ENCODE measurements around the gene SUN3. TPM values are rescaled to one million over a fixed set of nuclear protein-coding genes. Genes with fewer than 3 reads are reported as not detected.
"Not testable (repeated sequence)": the region's sequence is repeated elsewhere in the genome, so short reads cannot be mapped to it uniquely, and the experiment has no call there.

SUN3 gene
- total RNA-seq, 1 donor from 2014 or later, result not detected

GRCh38 chr7:48004032-48004431 lies 24.9 kb downstream of the SUN3 start:
- Mint-ChIP-seq H3K9me3 (peaks cover 9% of the 10 kb centered on the region), H3K27ac (no peak overlapping the region), H3K4me1 (no peaks in the 10 kb centered on the region), H3K27me3 (ENCODE audit: insufficient read depth, low read depth) (no peaks in the 10 kb centered on the region), H3K36me3 (no peaks in the 10 kb centered on the region), H3K4me3 (no peak overlapping the region)
- Histone ChIP-seq H3K4me3 (no peak overlapping the region), H3K4me2 (no peak overlapping the region), H3K9ac (no peak overlapping the region), H3K27ac (no peak overlapping the region), H2AFZ (replicated peaks) (peak overlapping the region; percentile 96), H3K27me3 (no peaks in the 10 kb centered on the region), H3K9me3 (ENCODE audit: low read depth) (no peaks in the 10 kb centered on the region), H4K20me1 (ENCODE audit: low read depth) (no peaks in the 10 kb centered on the region), H3K4me1 (peaks cover 7% of the 10 kb centered on the region), H3K79me2 (ENCODE audit: low read depth) (no peaks in the 10 kb centered on the region), H3K36me3 (no peaks in the 10 kb centered on the region), H3F3A (ENCODE audit: low read depth) (no peaks in the 10 kb centered on the region)
- no peak for DNase-seq (ENCODE audit: low spot score)
- no peak for TF ChIP-seq EZH2 (IDR thresholded peaks at IDR 0.05)
- TF ChIP-seq CTCF (IDR thresholded peaks at IDR 0.05), result no peak
- TF ChIP-seq EZH2phosphoT487 (IDR thresholded peaks at IDR 0.05), result no peak

GRCh38 chr7:48000164-48000563 lies 28.7 kb downstream of the SUN3 start:
- H3K27ac ChIP-seq; H3K36me3 Mint-ChIP-seq; H3K4me3 Mint-ChIP-seq; H3K27ac Mint-ChIP-seq; H4K20me1 ChIP-seq (ENCODE audit: low read depth); H3K79me2 ChIP-seq (ENCODE audit: low read depth); H3K4me2 ChIP-seq; H3K9me3 ChIP-seq (ENCODE audit: low read depth); DNase-seq (ENCODE audit: low spot score); H3F3A ChIP-seq (ENCODE audit: low read depth); H3K27me3 Mint-ChIP-seq (ENCODE audit: insufficient read depth, low read depth); H3K9ac ChIP-seq; H3K4me3 ChIP-seq; H3K36me3 ChIP-seq; H3K27me3 ChIP-seq; H3K4me1 Mint-ChIP-seq; H3K4me1 ChIP-seq; H3K9me3 Mint-ChIP-seq: not testable (repeated sequence)
- H2AFZ ChIP-seq (replicated peaks), result peak overlapping the region; percentile 57

GRCh38 chr7:47999413-47999812 lies 29.5 kb downstream of the SUN3 start:
- no peaks in the 10 kb centered on the region for H3K27me3 ChIP-seq
- H3K4me3 ChIP-seq, result no peak overlapping the region
- H3K27ac ChIP-seq, result no peak overlapping the region
- H3K4me2 ChIP-seq, result no peak overlapping the region
- DNase-seq (ENCODE audit: low spot score), result no peak
- Mint-ChIP-seq H3K9me3 (peaks cover 9% of the 10 kb centered on the region), H3K27ac (no peak overlapping the region), H3K27me3 (ENCODE audit: insufficient read depth, low read depth) (peaks cover 2% of the 10 kb centered on the region), H3K36me3 (no peaks in the 10 kb centered on the region), H3K4me3 (no peak overlapping the region), H3K4me1 (no peaks in the 10 kb centered on the region)
- H3K36me3 ChIP-seq, result no peaks in the 10 kb centered on the region
- TF ChIP-seq EZH2 (IDR thresholded peaks at IDR 0.05) (no peak), EZH2phosphoT487 (IDR thresholded peaks at IDR 0.05) (no peak), CTCF (IDR thresholded peaks at IDR 0.05) (no peak)
- no peaks in the 10 kb centered on the region for H3F3A ChIP-seq (ENCODE audit: low read depth)
- no peak overlapping the region for H3K9ac ChIP-seq
- peaks cover 1% of the 10 kb centered on the region for H3K4me1 ChIP-seq
- H2AFZ ChIP-seq (replicated peaks), result no peak overlapping the region
- H3K9me3 ChIP-seq (ENCODE audit: low read depth), result no peaks in the 10 kb centered on the region
- H3K79me2 ChIP-seq (ENCODE audit: low read depth), result no peaks in the 10 kb centered on the region
- no peaks in the 10 kb centered on the region for H4K20me1 ChIP-seq (ENCODE audit: low read depth)

- Histone ChIP-seq H3K27ac (no peak overlapping the region), H3K27me3 (no peaks in the 10 kb centered on the region), H3K4me1 (peaks cover 11% of the 10 kb centered on the region), H3K79me2 (ENCODE audit: low read depth) (no peaks in the 10 kb centered on the region), H3K9ac (no peak overlapping the region), H3K36me3 (no peaks in the 10 kb centered on the region), H3K4me3 (no peak overlapping the region), H2AFZ (replicated peaks) (peak overlapping the region; percentile 94), H4K20me1 (ENCODE audit: low read depth) (no peaks in the 10 kb centered on the region), H3K9me3 (ENCODE audit: low read depth) (no peaks in the 10 kb centered on the region), H3K4me2 (peak overlapping the region; percentile 73), H3F3A (ENCODE audit: low read depth) (peaks cover 3% of the 10 kb centered on the region)
- peak overlapping the region; percentile 90 for H3K27ac Mint-ChIP-seq
- peaks cover 34% of the 10 kb centered on the region for H3K4me1 Mint-ChIP-seq
- H3K36me3 Mint-ChIP-seq, result no peaks in the 10 kb centered on the region
- H3K4me3 Mint-ChIP-seq, result peak overlapping the region; percentile 85
- DNase-seq (ENCODE audit: low spot score), result no peak
- no peak for TF ChIP-seq EZH2phosphoT487 (IDR thresholded peaks at IDR 0.05)
- TF ChIP-seq EZH2 (IDR thresholded peaks at IDR 0.05), result no peak
- TF ChIP-seq CTCF (IDR thresholded peaks at IDR 0.05), result no peak
- H3K27me3 Mint-ChIP-seq (ENCODE audit: insufficient read depth, low read depth), result peaks cover 4% of the 10 kb centered on the region
- no peaks in the 10 kb centered on the region for H3K9me3 Mint-ChIP-seq
Measured at GRCh38 chr7:47992446-47992845, 36.5 kb downstream of the SUN3 start.

Measured in neural progenitor cell (in vitro differentiated cells).